Superior temporal gyrus (tissue), 1 donor: ENCODE results near the gene SYNPO2L.
"Not testable (repeated sequence)": the region's sequence is repeated elsewhere in the genome, so short reads cannot be mapped to it uniquely, and the experiment has no call there.

Experiments
- DNase-seq: peaks from one replicate; pipeline ENCODE4 v3.0.0-alpha.2; 2016; ENCODE audit errors: extremely low spot score

Gene SYNPO2L

GRCh38 chr10:73648975-73649829 lies 6.6 kb downstream of the SYNPO2L start:
- no peak for DNase-seq

DNA sequence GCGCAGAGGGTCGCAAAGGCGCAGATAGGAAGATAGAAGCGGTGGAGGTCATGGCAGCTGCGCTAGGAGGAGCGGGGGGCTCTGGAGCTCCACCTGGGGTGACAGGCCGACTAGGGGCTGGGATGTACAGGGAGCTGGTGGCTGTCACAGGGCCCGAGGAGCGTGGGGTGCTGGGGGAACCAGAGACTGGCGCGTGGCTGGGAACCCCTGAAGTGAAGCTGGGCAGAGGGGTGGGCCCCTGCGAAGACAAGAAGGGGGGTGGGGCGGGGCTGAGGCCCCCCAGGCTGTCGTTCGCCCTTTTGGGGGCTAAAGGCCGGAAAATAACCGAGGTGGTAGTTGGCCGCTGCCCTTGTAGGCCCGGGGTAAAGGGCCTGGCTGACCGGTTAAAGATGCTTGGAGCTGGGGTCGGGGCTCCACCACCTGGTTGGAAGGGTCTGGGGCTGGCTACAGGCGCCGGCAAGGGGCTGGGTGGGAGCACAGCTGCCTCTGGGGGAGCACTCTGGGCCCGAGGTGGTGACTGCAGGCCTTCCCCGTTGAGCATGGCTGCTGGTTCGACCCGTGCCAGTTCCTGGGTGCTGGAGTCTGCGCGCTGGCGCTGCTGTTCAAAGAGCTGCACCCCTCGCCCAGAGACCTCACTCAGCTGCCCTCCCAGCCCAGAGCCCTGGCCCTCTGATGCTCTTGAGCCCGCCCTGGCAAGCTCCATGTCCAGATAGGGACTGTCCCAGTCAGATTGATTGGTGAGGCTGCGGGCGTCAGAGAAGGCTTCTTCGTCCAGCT lies 7.8 kb downstream of the SYNPO2L start:
- no peak for DNase-seq

DNA sequence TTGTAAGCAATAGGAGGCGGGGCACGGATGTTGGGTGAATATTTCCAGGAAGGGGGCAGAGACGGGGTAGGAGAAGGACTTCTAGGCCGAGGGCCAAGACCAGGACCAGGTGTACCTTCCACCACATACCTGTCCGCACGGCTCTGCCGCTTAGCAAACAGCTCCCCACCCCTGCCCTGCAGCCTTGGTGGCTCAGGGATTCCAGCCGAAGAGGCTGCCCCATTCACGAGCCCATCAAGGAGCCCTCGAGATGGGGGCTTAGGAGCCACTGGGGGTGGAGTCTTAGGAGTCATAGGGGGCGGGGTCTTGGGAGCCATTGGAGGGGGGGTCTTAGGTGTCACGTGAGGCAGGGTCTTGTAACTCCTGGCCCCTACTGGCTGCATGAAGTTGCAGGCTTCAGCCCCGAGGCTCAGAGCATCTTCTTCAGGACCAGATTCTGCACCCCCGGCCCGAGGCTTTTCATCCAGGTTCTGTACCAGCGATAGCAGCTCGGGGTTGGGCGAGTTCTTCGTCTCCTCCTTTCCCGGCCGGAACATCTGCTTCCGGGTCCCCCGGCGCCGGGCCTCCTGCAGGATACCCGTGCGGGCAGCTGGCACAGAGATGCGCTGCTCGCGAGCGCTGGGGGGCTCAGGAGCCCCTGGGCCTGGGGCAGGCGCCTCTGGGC lies 8.5 kb downstream of the SYNPO2L start:
- peak; percentile 41 for DNase-seq

- DNase-seq = no peak
These were observed 9.2 kb downstream of the SYNPO2L start for GRCh38 chr10:73646598-73647041.

DNA sequence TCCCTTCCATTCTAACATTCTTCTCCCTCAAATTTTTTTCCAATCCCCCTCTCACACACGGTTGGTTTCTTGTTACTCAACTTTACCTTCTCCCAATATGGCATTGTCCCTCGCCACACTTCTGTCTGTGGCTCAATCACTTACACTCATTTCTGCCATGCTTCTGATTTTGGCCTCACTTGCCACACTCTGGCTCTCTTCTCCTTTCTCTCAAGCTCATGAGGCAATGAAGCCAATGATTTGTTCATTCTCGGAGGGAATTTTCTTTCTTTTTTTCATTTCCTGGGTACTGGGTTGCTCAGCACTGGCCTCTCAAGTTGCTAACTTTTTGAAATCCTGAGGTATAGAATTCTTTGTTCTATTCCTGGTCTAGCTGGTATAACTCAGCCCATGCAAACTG lies 10.6 kb downstream of the SYNPO2L start:
- no peak for DNase-seq

DNA sequence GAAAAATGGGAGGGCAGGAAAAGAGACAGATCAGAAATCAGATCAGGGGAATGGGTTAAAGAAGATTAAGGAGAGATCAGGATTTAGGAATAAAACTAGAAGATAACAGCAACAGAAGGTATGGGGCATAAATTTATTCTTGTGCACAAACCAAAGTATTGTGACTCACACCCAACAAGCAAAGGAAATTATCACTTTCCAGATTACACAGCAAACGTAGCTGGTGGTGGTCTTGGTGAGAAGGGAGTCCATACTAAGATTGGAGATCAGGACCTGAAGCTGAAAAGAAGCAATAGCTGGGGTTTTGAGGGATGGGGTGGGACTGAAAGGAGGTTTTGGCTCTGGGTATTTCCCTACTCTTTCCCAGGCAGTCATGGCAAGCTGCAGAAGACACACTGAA lies 11.1 kb downstream of the SYNPO2L start:
- no peak for DNase-seq

DNA sequence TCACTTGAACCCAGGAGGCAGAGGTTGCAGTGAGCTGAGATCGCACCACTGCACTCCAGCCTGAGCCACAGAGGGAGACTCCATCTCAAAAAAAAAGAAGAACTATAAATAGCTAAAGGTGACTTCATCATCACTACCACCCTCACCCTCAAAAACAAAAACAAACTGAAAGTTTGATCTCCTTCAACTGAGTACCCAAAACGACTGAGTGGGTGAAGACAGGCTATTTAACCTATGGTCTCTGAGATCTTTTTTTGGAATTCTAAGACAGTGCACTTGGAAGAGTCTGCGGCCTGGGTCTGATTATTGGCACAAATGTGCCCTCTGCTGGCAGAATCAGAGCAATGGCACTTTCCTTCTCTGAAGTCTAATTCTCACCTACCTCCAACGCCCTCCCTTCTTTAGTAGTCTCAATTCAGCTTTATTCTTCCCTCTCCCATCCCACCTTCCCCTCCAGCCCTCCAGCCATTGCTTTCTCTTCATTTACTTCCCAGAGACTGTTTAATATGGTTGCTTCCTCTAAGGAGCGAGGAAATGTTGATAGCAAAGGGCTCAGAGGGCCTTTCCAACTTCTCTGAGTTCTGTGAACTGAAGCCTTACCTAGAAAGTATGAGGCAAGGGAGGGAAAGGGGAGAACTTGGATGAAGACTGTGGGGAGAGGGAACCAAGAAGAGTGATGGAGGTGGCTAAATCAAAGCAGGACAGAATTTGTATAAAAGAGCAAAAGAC lies 11.7 kb downstream of the SYNPO2L start:
- peak; percentile 92 for DNase-seq

- no peak for DNase-seq
These were observed 12.5 kb downstream of the SYNPO2L start for GRCh38 chr10:73643362-73643761.

DNA sequence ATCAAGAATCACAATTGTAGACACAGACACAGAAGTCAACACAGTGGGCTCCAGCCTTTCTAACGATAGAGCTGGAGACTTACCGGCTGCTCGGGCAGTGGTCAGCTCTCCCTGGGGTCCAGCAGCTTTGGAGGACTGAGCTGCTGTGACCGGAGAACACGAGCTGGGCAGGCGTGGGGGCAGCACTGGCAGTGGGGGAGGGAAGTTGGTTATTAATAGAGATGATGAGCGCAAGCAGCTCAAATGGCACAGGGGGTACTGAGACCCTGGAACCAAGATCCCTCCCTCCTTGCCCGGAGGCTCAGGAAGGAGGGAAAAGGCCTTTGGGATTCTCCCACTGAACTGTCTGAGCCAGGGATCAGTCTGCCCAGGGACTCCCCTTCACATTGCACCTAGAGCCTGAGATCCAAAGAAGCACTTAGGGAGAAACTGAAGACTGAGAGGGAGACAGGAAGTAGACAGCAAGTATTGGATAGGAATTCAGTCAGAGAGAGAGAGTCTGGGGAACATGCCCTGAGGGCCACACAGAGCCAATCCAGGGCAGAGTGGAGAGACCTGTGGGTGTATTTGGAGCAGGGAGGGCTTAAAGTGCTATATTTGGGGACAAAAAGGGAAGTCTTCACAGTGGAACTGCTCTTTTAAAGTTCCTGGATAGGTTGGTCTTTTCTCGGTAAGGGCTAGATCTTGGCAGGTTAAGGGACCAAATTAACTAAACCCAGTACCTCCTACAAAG lies 14.3 kb downstream of the SYNPO2L start, which contains the start of gene MYOZ1:
MYOZ1 (minus strand) TSS at position 147 of the 733 bp plus-strand sequence. CDS start 1,457 bp downstream, outside the sequence.
- DNase-seq = no peak

DNA sequence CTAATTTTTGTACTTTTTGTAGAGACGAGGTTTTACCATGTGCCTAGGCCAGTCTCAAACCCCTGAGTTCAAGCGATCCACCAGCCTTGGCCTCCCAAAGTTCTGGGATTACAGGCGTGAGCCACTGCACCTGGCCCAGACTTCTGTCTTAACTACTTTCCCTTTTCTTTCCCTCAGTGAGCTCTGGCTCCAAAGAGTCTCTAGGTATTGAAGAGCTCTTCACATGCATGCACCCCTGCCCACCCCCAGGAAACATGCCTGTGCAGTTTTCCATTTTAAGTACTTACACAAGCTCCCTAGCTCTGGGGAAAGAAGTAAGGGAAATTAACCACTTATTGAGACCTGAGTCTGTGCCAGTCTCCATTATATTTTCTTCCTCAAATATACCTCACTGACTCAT lies 16.5 kb downstream of the SYNPO2L start:
- DNase-seq = no peak

- DNase-seq = no peak
These were observed 20.0 kb downstream of the SYNPO2L start for GRCh38 chr10:73635781-73636180.

DNA sequence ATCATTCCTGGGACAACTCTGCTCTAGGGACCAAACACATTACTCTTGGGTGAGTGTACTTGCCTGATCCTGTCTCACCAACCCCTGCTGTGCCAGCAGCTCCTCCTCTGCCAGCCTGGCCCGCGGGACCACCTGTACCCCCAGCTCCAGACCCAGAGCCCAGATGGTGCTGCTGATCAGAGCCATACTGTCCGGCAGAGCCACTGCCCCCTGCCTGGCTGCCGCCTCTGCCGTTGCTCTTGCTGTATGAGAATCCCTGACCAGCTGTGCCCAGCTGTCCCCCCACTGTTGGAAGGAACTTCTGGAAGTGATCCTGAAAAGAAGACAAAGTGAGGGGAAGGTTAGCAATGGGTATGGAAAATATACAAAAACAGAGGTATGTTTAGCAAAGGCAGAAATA lies 21.4 kb downstream of the SYNPO2L start:
- DNase-seq = no peak

GRCh38 chr10:73629165-73629564 lies 26.7 kb downstream of the SYNPO2L start:
- no peak for DNase-seq

- DNase-seq = no peak
These were observed 27.4 kb downstream of the SYNPO2L start for GRCh38 chr10:73628405-73628804.

- DNase-seq = no peak
These were observed 28.5 kb downstream of the SYNPO2L start for GRCh38 chr10:73627300-73627699.

- peak; percentile 95 for DNase-seq
These were observed 29.7 kb downstream of the SYNPO2L start for GRCh38 chr10:73625884-73626752.

DNA sequence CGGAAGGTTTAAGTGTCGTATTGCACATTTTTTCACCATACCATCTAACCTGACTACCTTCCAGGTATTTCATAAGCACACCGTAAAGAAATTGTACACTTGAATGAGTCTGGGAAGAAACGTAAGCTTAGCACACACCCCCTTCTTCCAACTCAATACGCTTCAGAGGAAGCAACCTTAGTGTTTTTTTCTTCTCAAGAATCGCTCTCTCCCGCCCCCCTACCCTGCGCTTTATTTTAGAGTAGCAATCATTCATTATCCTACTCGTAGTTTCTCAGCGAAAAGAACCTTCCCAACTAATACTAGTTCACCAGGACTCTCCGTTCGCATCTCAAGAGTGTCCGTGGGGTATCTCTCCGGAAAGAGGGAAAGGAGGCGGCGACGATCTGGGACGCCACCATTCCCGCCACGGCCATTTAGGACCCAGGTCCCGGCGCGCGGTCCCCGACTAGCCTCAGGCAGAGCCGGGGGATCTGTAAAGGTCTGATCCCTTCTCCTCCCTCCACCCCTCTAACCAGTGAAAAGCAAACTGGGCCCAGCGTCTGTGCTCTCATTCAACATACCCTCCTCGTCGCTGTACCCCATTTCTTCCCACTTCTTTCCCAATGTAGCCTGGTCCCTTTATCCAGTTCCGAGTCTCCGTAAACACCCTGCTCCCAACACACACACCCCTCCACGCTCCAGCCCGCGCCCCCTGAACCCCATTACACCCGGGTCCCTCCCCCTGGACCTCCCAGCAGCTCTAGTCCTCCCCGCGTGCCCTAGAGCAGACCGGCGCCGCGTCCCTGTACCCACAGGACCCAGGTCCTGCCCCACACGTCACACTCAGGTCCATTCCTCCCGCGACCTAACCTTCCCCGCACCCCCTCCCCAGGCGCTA lies 30.6 kb downstream of the SYNPO2L start:
- DNase-seq = peak; percentile 48

GRCh38 chr10:73623056-73623455 lies 32.8 kb downstream of the SYNPO2L start:
- no peak for DNase-seq

GRCh38 chr10:73620974-73621373 lies 34.9 kb downstream of the SYNPO2L start:
- DNase-seq = not testable (repeated sequence)
